SJCRH30 (cell line): ENCODE data around the gene CATSPER3. TPM values are rescaled to one million over a fixed set of nuclear protein-coding genes. Genes with fewer than 3 reads are reported as not detected.
A peak's percentile ranks its signal among the peaks of the same experiment; 100 is the strongest.

ENCODE experiments used
- DNase-seq, 2 experiments: peaks; one replicate each; pipeline ENCODE4 v3.0.0-alpha.2; 2015 to 2020
- H3K27ac ChIP-seq: fragments of 250-450 bp; sonication (Bioruptor Pico); 2 replicates; pipeline ENCODE4 v1.5.1; 2020; ENCODE audit warnings: mild to moderate bottlenecking, moderate library complexity
- H3K27me3 ChIP-seq: fragments of 250-450 bp; sonication (Bioruptor Pico); 2 replicates; pipeline ENCODE4 v1.5.1; 2020; ENCODE audit warnings: mild to moderate bottlenecking, moderate library complexity
- H3K36me3 ChIP-seq: fragments of 250-450 bp; sonication (Bioruptor Pico); 2 replicates; pipeline ENCODE4 v1.5.1; 2020; ENCODE audit warnings: mild to moderate bottlenecking, moderate library complexity
- H3K4me1 ChIP-seq: fragments of 250-450 bp; sonication (Bioruptor Pico); 2 replicates; pipeline ENCODE4 v1.5.1; 2020; ENCODE audit warnings: mild to moderate bottlenecking, moderate library complexity
- H3K4me3 ChIP-seq: fragments of 250-450 bp; sonication (Bioruptor Pico); 2 replicates; pipeline ENCODE4 v1.5.1; 2020; ENCODE audit warnings: mild to moderate bottlenecking, moderate library complexity
- H3K9me3 ChIP-seq: fragments of 250-450 bp; sonication (Bioruptor Pico); replicated peaks from 2 replicates; pipeline ENCODE4 v1.5.1; 2020; ENCODE audit warnings: mild to moderate bottlenecking, moderate library complexity
- total RNA-seq: library from RNA; depleted of rRNA; stranded (reverse); fragments of >200 nt; shearing (Covaris generic); gene quantifications from 2 replicates; pipeline ENCODE4 v1.2.3, GENCODE V29; 2014

Gene CATSPER3
- total RNA-seq, 1 experiment from 2014 or later, result not detected

DNA sequence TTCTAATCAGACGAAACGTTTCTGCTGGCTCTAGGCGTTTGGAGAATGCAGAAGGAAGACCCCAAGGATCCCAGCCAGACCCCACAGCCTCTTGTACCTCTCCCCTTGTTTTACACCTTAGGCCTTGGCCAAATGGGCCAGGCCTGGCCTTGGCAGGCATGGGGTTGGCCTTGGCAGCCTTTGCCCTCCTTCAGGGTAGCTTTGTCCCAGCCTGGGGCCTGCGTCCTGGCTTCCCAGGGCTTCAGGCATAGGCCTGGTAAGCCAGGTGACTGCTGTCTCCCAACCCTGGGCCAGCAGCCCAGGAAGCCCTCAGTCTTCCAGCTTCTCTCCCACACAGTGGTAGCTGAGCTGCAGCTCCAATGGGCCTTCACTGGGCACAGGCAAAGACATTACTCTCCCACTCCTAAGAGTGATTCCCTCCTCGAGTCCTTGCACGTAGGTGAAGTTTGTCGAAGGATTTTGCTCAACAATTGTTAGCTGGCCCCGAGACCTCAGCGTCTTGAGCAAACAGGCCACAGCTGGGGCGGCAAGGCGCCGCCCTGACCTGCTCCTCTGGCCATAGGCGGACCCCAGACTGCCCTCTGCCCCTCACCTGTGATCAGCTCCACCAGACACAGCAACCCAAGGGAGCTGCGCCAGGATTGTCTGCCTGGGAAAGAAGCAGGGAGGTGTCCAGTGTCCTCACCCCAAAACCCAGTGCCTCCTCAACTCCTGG lies 67.4 kb downstream of the CATSPER3 start:
- Histone ChIP-seq H3K27me3 (no peaks in the 10 kb centered on the region), H3K9me3 (no peaks in the 10 kb centered on the region)

GRCh38 chr5:135035678-135036030 lies 67.9 kb downstream of the CATSPER3 start:
- no peak for DNase-seq
- Histone ChIP-seq H3K4me3 (no peak overlapping the region), H3K4me1 (no peaks in the 10 kb centered on the region), H3K27me3 (no peaks in the 10 kb centered on the region), H3K27ac (no peak overlapping the region), H3K36me3 (peaks cover 6% of the 10 kb centered on the region; the same call in 1 of the 2 replicates), H3K9me3 (no peaks in the 10 kb centered on the region; the same call in 1 of the 2 replicates)

More for the DNA sequence above, 67.4 kb downstream of the CATSPER3 start:
- Histone ChIP-seq H3K4me1 (no peaks in the 10 kb centered on the region), H3K36me3 (peaks cover 11% of the 10 kb centered on the region; the same call in 1 of the 2 replicates), H3K4me3 (peak overlapping the region; percentile 99), H3K27ac (peak overlapping the region; percentile 75)
- peak in 1 of 2 experiments; percentile 35 for DNase-seq

- H3K27ac ChIP-seq, result no peak overlapping the region
- no peak overlapping the region for H3K4me3 ChIP-seq
- DNase-seq, result peak in 1 of 2 experiments; percentile 49
- H3K4me1 ChIP-seq, result no peaks in the 10 kb centered on the region
- no peaks in the 10 kb centered on the region for H3K27me3 ChIP-seq
- H3K9me3 ChIP-seq, result no peaks in the 10 kb centered on the region; the same call in 1 of the 2 replicates
- H3K36me3 ChIP-seq, result no peaks in the 10 kb centered on the region
Observed at GRCh38 chr5:135036405-135036804, 68.7 kb downstream of the CATSPER3 start.

DNA sequence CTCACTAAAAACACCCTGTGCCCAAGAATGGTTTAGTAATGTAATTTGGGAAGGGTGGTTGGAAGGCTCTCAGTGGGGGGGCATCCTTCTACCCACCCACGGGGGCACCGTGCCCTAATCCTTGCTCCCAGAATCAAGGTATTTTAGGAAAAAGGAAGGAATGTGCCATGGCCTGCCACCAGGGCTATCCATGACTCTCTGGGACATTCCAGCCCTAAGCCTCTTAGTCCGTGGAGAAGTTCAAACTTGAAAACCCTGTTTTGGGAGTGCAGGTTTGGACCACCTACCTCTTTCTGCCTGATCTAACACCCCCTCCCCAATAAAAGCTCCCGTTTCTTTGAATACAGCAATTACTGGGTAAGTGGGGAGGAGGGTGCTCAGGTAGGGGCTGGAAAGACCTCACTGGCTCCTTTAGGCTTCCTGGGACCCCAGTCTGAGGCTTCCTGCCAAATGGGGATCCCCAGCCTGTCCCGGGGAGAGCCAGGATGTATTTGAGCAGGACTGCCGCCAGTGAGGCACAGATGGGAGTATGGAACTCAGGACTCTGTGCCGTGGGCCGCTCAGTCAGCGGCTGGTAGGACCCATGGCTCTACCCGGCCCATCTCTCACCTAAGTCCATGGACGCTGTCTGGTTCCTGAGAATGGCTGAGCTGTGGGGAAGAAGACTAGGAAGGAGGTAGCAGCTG lies 70.0 kb downstream of the CATSPER3 start:
- no peak overlapping the region for H3K4me3 ChIP-seq
- no peaks in the 10 kb centered on the region; the same call in 1 of the 2 replicates for H3K9me3 ChIP-seq
- H3K27ac ChIP-seq, result no peak overlapping the region
- DNase-seq, result no peak
- no peaks in the 10 kb centered on the region for H3K36me3 ChIP-seq
- no peaks in the 10 kb centered on the region for H3K27me3 ChIP-seq
- H3K4me1 ChIP-seq, result no peaks in the 10 kb centered on the region

DNA sequence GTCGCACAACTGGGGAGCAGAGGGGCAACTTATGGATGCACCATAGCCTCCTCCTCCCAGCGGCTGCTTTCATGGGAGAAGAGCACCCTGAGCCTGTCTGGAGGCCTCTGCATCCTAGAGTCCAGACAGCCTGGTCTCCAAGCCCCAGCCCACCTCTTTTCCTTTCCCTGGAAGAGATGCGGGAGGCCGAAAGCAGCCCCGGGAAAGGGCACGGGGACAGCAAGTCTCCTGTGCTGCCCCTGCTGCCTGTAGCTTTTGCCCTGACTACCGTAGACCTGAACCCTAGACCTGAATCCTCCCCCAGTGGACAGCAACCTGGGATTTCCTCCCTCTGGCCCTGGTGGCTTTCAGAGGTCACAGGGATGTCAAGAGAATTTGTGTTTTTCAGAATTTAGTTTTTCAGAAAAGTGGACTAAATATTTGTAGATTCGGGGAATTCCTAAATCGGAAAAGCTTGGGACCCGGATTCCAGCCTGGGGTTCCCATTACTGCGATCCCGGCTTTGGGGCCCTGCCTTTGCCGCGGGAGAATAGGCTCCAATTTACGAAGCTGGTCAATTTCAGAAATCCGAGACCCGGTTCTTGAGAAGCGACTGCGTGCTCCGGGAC lies 70.6 kb downstream of the CATSPER3 start:
- no peak for DNase-seq
- Histone ChIP-seq H3K4me3 (no peak overlapping the region), H3K9me3 (no peaks in the 10 kb centered on the region; the same call in 1 of the 2 replicates), H3K36me3 (no peaks in the 10 kb centered on the region), H3K4me1 (no peaks in the 10 kb centered on the region), H3K27ac (no peak overlapping the region), H3K27me3 (no peaks in the 10 kb centered on the region)

GRCh38 chr5:135038813-135039270 lies 71.1 kb downstream of the CATSPER3 start:
- Histone ChIP-seq H3K4me1 (no peaks in the 10 kb centered on the region), H3K9me3 (no peaks in the 10 kb centered on the region; the same call in 1 of the 2 replicates), H3K27me3 (no peaks in the 10 kb centered on the region), H3K4me3 (no peak overlapping the region), H3K27ac (no peak overlapping the region), H3K36me3 (no peaks in the 10 kb centered on the region)
- DNase-seq, result no peak

GRCh38 chr5:135039271-135040033 lies 71.7 kb downstream of the CATSPER3 start:
- H3K4me1 ChIP-seq, result no peaks in the 10 kb centered on the region
- no peak for DNase-seq
- H3K27me3 ChIP-seq, result no peaks in the 10 kb centered on the region
- no peaks in the 10 kb centered on the region; the same call in 1 of the 2 replicates for H3K9me3 ChIP-seq
- H3K36me3 ChIP-seq, result no peaks in the 10 kb centered on the region
- H3K4me3 ChIP-seq, result no peak overlapping the region
- H3K27ac ChIP-seq, result no peak overlapping the region

- Histone ChIP-seq H3K4me3 (no peak overlapping the region), H3K4me1 (no peaks in the 10 kb centered on the region), H3K27ac (no peak overlapping the region), H3K27me3 (no peaks in the 10 kb centered on the region), H3K9me3 (no peaks in the 10 kb centered on the region; the same call in 1 of the 2 replicates), H3K36me3 (no peaks in the 10 kb centered on the region)
- no peak for DNase-seq
Observed at GRCh38 chr5:135040034-135040332, 72.3 kb downstream of the CATSPER3 start.

DNA sequence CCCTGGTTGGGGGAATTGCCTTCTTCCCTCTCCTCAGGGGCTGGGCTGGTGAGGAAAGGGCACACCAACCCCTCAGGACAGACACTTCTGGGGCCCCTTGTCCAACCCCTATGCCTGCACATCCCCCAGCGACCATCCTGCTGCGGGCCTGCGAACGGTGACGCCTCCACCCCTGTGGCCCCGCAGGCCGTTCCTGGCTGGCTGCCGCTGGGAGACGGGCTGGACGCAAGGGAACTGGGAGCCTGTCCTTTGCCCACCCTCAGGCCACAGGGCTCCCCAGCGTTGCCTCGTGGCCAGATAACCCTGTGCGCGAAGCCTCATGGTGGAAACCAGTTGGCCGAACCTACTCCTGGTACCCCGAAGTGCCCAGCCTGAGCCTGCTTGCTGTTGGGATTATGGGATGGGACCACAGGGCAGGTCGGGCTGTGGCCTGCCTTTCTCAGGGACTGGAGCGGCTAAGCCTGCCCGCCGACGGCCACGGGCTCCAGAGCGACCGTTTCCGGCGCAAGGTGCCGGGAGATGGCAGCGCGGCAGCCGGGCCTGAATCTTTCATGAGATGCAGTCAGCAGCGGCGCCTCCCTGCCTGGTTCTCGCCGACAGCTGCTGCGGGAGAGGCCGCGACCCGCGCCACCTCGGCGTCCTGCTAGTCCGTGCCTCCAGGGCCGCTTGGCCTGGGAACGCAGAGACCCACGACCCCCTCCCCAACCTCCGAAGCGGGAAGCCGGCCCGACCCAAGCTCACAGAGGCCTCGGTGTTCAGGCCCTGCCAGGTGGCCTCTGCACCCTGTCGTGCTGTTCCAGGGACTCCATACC lies 72.8 kb downstream of the CATSPER3 start:
- no peak for DNase-seq
- Histone ChIP-seq H3K27ac (no peak overlapping the region), H3K4me1 (no peaks in the 10 kb centered on the region), H3K27me3 (no peaks in the 10 kb centered on the region), H3K9me3 (no peaks in the 10 kb centered on the region; the same call in 1 of the 2 replicates), H3K4me3 (no peak overlapping the region), H3K36me3 (no peaks in the 10 kb centered on the region)

DNA sequence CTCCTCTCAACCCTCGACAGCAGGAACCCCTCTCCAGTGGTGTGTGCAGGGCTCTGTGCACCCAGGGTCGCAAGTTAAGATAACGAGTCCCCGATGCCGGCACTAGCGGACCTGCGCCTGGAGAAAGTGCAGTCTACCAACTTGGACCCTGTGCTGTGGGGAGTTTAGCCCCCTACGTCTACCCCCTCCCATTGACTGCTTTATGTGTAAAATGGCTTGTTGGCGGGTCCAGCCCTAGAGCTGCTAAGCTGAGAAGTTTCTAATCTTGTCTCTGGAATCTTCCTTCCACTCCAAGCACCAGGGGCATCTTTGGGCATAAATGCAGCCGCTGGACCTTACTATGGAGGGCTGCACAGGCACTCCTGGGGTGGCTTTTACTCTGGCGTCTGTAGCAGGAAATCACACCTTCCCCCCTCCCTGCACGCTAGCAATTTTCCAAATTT lies 73.5 kb downstream of the CATSPER3 start:
- Histone ChIP-seq H3K4me1 (no peaks in the 10 kb centered on the region), H3K4me3 (no peak overlapping the region), H3K27me3 (no peaks in the 10 kb centered on the region), H3K27ac (no peak overlapping the region), H3K9me3 (no peaks in the 10 kb centered on the region; the same call in 1 of the 2 replicates), H3K36me3 (no peaks in the 10 kb centered on the region)
- no peak for DNase-seq

GRCh38 chr5:135041726-135042125 lies 74.0 kb downstream of the CATSPER3 start:
- Histone ChIP-seq H3K4me3 (no peak overlapping the region), H3K9me3 (no peaks in the 10 kb centered on the region; the same call in 1 of the 2 replicates), H3K4me1 (no peaks in the 10 kb centered on the region), H3K27ac (no peak overlapping the region), H3K27me3 (no peaks in the 10 kb centered on the region), H3K36me3 (no peaks in the 10 kb centered on the region)
- no peak for DNase-seq

GRCh38 chr5:135042595-135042994 lies 74.9 kb downstream of the CATSPER3 start:
- DNase-seq, result no peak
- no peaks in the 10 kb centered on the region; the same call in 1 of the 2 replicates for H3K9me3 ChIP-seq
- no peaks in the 10 kb centered on the region for H3K27me3 ChIP-seq
- no peaks in the 10 kb centered on the region for H3K4me1 ChIP-seq
- H3K36me3 ChIP-seq, result no peaks in the 10 kb centered on the region
- no peak overlapping the region for H3K4me3 ChIP-seq
- no peak overlapping the region for H3K27ac ChIP-seq

- Histone ChIP-seq H3K4me1 (no peaks in the 10 kb centered on the region), H3K4me3 (no peak overlapping the region), H3K27me3 (no peaks in the 10 kb centered on the region), H3K9me3 (no peaks in the 10 kb centered on the region; the same call in 1 of the 2 replicates), H3K36me3 (no peaks in the 10 kb centered on the region), H3K27ac (no peak overlapping the region)
- no peak for DNase-seq
Observed at GRCh38 chr5:135045488-135045887, 77.8 kb downstream of the CATSPER3 start.
